ENCODE measurements around the gene RAB10. TPM values are rescaled to one million over a fixed set of nuclear protein-coding genes. Genes with fewer than 3 reads are reported as not detected.

Gene RAB10
- total and polyA plus RNA-seq, 2 of the 4 experiments (the other 2 are of a cell fraction): 30.1 to 77.1 TPM

DNA sequence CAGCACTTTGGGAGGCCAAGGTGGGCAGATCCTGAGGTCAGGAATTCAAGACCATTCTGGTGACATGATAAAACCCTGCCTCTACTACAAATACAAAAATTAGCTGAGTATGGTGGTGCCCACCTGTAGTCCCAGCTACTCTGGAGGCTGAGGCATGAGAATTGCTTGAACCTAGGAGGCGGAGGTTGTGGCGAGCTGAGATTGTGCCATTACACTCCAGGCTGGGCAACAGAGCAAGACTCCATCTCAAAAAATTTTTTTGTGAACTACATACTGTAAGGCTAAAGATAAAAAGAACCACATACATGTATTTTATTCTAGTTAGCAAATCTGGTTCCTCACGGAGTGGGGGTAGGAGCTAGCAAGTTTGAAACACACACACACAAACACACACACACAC, 45.1 kb downstream of the RAB10 start:
- H4K5ac ChIP-seq (ENCODE audit: low read depth, low read length): no peak overlapping the region
- no peak for ATAC-seq (ENCODE audit: low read depth)
- dilution Hi-C loops (cut with HindIII; ENCODE audit: low sequenced_read_pairs, unreplicated experiment) (no loop called here), in situ Hi-C loops (cut with MboI; ENCODE audit: low sequenced_read_pairs) (no loop called here), intact Hi-C loops (cut with micrococcal nuclease) (no loop called here)
- no peak overlapping the region for H2AFZ ChIP-seq (replicated peaks; ENCODE audit: low read length, poor library complexity)
- H3K56ac ChIP-seq (ENCODE audit: extremely low read depth, insufficient read depth, low read length): no peak overlapping the region
- no peak overlapping the region for H2AK9ac ChIP-seq (replicated peaks; ENCODE audit: low read depth, low read length, poor library complexity)
- no peak overlapping the region for H3K4me2 ChIP-seq (ENCODE audit: low read depth, low read length)
- no peak overlapping the region for H2BK15ac ChIP-seq (ENCODE audit: low read depth, low read length)
- H3K9me1 ChIP-seq (ENCODE audit: insufficient read depth, low read length): no peaks in the 10 kb centered on the region
- H2BK20ac ChIP-seq (ENCODE audit: low read depth, low read length): no peak overlapping the region
- H3K9me3 ChIP-seq (ENCODE audit: control insufficient read depth, insufficient read depth, low read length): no peaks in the 10 kb centered on the region; the same call in 1 of the 2 replicates
- peaks cover 45% of the 10 kb centered on the region for H4K20me1 ChIP-seq (ENCODE audit: insufficient read depth, low read length)
- H3K27ac ChIP-seq (ENCODE audit: insufficient read depth, low read length): no peak overlapping the region
- no peak for TF ChIP-seq RAD21 (IDR thresholded peaks at IDR 0.05; ENCODE audit: low read length)
- no peak for TF ChIP-seq POLR2A (IDR thresholded peaks at IDR 0.05; ENCODE audit: low read depth, low read length)
- no peak for TF ChIP-seq CEBPB (IDR thresholded peaks at IDR 0.05; ENCODE audit: low read depth, low read length)
- no peak for TF ChIP-seq MAFK (IDR thresholded peaks at IDR 0.05; ENCODE audit: low read depth, low read length)
- no peak for TF ChIP-seq FOS (IDR thresholded peaks at IDR 0.05; ENCODE audit: low read depth, low read length)
- TF ChIP-seq CHD1 (IDR thresholded peaks at IDR 0.05; ENCODE audit: low read depth, low read length): no peak
- no peak for TF ChIP-seq MXI1 (IDR thresholded peaks at IDR 0.05; ENCODE audit: borderline replicate concordance, low read depth, low read length)
- TF ChIP-seq, protein P1, sequence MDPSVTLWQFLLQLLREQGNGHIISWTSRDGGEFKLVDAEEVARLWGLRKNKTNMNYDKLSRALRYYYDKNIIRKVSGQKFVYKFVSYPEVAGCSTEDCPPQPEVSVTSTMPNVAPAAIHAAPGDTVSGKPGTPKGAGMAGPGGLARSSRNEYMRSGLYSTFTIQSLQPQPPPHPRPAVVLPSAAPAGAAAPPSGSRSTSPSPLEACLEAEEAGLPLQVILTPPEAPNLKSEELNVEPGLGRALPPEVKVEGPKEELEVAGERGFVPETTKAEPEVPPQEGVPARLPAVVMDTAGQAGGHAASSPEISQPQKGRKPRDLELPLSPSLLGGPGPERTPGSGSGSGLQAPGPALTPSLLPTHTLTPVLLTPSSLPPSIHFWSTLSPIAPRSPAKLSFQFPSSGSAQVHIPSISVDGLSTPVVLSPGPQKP (IDR thresholded peaks at IDR 0.05; ENCODE audit: borderline replicate concordance, low read depth, low read length): no peak
- TF ChIP-seq, protein P2, sequence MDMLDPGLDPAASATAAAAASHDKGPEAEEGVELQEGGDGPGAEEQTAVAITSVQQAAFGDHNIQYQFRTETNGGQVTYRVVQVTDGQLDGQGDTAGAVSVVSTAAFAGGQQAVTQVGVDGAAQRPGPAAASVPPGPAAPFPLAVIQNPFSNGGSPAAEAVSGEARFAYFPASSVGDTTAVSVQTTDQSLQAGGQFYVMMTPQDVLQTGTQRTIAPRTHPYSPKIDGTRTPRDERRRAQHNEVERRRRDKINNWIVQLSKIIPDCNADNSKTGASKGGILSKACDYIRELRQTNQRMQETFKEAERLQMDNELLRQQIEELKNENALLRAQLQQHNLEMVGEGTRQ (IDR thresholded peaks at IDR 0.05; ENCODE audit: low read depth, low read length): no peak
- TF ChIP-seq RCOR1 (IDR thresholded peaks at IDR 0.05; ENCODE audit: insufficient replicate concordance, low read length): no peak
- no peak for TF ChIP-seq RFX5 (IDR thresholded peaks at IDR 0.05; ENCODE audit: low read depth, low read length)
- no peak for TF ChIP-seq MAZ (IDR thresholded peaks at IDR 0.05; ENCODE audit: borderline replicate concordance, low read depth, low read length)
- no peak for TF ChIP-seq SMC3 (IDR thresholded peaks at IDR 0.05; ENCODE audit: low read depth, low read length)
- no peak for TF ChIP-seq BHLHE40 (IDR thresholded peaks at IDR 0.05; ENCODE audit: low read depth, low read length)
- TF ChIP-seq, protein P3, sequence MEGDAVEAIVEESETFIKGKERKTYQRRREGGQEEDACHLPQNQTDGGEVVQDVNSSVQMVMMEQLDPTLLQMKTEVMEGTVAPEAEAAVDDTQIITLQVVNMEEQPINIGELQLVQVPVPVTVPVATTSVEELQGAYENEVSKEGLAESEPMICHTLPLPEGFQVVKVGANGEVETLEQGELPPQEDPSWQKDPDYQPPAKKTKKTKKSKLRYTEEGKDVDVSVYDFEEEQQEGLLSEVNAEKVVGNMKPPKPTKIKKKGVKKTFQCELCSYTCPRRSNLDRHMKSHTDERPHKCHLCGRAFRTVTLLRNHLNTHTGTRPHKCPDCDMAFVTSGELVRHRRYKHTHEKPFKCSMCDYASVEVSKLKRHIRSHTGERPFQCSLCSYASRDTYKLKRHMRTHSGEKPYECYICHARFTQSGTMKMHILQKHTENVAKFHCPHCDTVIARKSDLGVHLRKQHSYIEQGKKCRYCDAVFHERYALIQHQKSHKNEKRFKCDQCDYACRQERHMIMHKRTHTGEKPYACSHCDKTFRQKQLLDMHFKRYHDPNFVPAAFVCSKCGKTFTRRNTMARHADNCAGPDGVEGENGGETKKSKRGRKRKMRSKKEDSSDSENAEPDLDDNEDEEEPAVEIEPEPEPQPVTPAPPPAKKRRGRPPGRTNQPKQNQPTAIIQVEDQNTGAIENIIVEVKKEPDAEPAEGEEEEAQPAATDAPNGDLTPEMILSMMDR (conservative IDR thresholded peaks at IDR 0.05; ENCODE audit: low read depth, low read length): no peak
- no peak for TF ChIP-seq NFE2L2 (IDR thresholded peaks at IDR 0.05; ENCODE audit: low read depth, low read length)
- H2BK120ac ChIP-seq (ENCODE audit: low read depth, low read length): no peak overlapping the region
- CTCF ChIA-PET: interaction anchor here (0.6 kb wide), 1 partner anchor 25 kb away, joined by 5 read pairs; no protein-coding TSS in a partner anchor
- peaks cover 28 to 56% of the 10 kb centered on the region in 2 experiments for H3K79me1 ChIP-seq (ENCODE audit: low read depth in 1 of 2, low read length in 2 of 2)
- no CpG with 5 or more reads among the region's 3 CpGs for WGBS, 2 experiments (ENCODE audit: extremely low coverage in 2 of 2, insufficient read length in 1 of 2)
- no peak overlapping the region for H2AK5ac ChIP-seq (ENCODE audit: low read depth, low read length)
- H3K9ac ChIP-seq (ENCODE audit: low read depth, low read length): no peak overlapping the region
- no TSS peak for BruUV-seq (replicated peaks)
- POLR2A ChIA-PET (ENCODE audit: unreplicated experiment): no interaction called here
- no peak overlapping the region for H3K18ac ChIP-seq (ENCODE audit: low read depth, low read length)
- no peak overlapping the region for H3K14ac ChIP-seq (replicated peaks; ENCODE audit: low read depth, low read length)
- H3K4ac ChIP-seq (ENCODE audit: low read depth, low read length): no peak overlapping the region
- no peak overlapping the region for H4K8ac ChIP-seq (ENCODE audit: low read depth in 2 of 2, low read length in 2 of 2)
- peaks cover 3% of the 10 kb centered on the region for H3K4me1 ChIP-seq (ENCODE audit: control insufficient read depth, insufficient read depth, low read length)
- no peak for DNase-seq
- H4K91ac ChIP-seq (ENCODE audit: insufficient read depth, low read depth, low read length): no peak overlapping the region
- H3K4me3 ChIP-seq (ENCODE audit: insufficient read depth, low read depth, low read length): no peak overlapping the region
- no peak overlapping the region for H3K23ac ChIP-seq (ENCODE audit: low read depth, low read length)
- H2BK5ac ChIP-seq (ENCODE audit: low read depth, low read length, poor library complexity, severe bottlenecking): no peak overlapping the region
- no peaks in the 10 kb centered on the region for H3K27me3 ChIP-seq (ENCODE audit: control insufficient read depth, insufficient read depth, low read length)
- H3K36me3 ChIP-seq (ENCODE audit: control insufficient read depth, insufficient read depth, low read length): peaks cover 3% of the 10 kb centered on the region; the same call in 1 of the 2 replicates
